HL-60 (cell line): ENCODE measurements around the gene ANO3.

Source experiments
- DNase-seq, 2 experiments: peaks; one replicate each; pipeline ENCODE4 v3.0.0-alpha.2; 2010 to 2020; ENCODE audit warnings: low read depth in 1 of 2, low spot score in 1 of 2
- H3K27ac ChIP-seq: fragments of 250-450 bp; sonication (Bioruptor Pico); replicated peaks from 2 replicates; pipeline ENCODE4 v1.5.1; 2020; ENCODE audit warnings: mild to moderate bottlenecking, moderate library complexity
- H3K27me3 ChIP-seq: fragments of 250-450 bp; sonication (Bioruptor Pico); 2 replicates; pipeline ENCODE4 v1.5.1; 2021; ENCODE audit warnings: mild to moderate bottlenecking, moderate library complexity; ENCODE audit not compliant: insufficient read depth, poor library complexity, severe bottlenecking
- H3K4me3 ChIP-seq: replicated peaks from 2 replicates; pipeline ENCODE4 v1.5.1; 2011; ENCODE audit warnings: mild to moderate bottlenecking, control low read depth, low read length; ENCODE audit not compliant: insufficient read depth
- GABPA ChIP-seq: IDR thresholded peaks from 2 replicates; pipeline ENCODE4 v1.6.1; 2012; ENCODE audit warnings: low read depth
- POLR2AphosphoS5 ChIP-seq: IDR thresholded peaks from 2 replicates; pipeline ENCODE4 v1.6.1; 2012; ENCODE audit warnings: low read depth
- REST ChIP-seq: IDR thresholded peaks from 2 replicates; pipeline ENCODE4 v1.6.1; 2012; ENCODE audit warnings: low read depth; ENCODE audit not compliant: insufficient replicate concordance
- SPI1 ChIP-seq: IDR thresholded peaks from 2 replicates; pipeline ENCODE4 v1.6.1; 2012; ENCODE audit warnings: low read depth, mild to moderate bottlenecking, borderline replicate concordance
- TF ChIP-seq, protein P1 (sequence below): IDR thresholded peaks from one replicate; pipeline ENCODE4 v1.5.1; 2011; ENCODE audit warnings: low read length, control low read depth, inconsistent platforms; ENCODE audit not compliant: insufficient read depth

ANO3 gene

DNA sequence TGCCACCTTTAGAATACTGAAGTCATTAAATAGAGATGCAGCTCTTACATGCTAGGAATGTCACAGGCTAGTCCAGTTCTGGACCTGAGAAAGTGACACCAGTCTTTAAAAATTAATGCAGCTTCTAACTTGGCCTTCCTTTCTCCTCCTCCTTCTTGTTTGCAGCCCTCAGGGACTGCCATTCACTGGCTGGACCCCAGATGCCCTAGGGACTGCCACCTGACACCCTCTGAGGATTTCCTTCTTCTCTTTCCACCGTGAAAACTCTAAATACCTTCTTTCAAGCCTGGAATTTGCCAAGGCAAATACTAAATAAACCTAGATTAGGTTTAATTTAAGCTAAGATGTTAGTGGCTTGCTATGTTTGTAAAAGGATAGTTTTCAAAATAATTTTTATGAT is 161.7 kb downstream of the ANO3 start:
- H3K27ac ChIP-seq, result no peak overlapping the region
- no peak for DNase-seq
- TF ChIP-seq SPI1, result no peak
- TF ChIP-seq REST, result no peak
- no peak for TF ChIP-seq POLR2AphosphoS5
- no peak for TF ChIP-seq GABPA
- TF ChIP-seq, protein P1, sequence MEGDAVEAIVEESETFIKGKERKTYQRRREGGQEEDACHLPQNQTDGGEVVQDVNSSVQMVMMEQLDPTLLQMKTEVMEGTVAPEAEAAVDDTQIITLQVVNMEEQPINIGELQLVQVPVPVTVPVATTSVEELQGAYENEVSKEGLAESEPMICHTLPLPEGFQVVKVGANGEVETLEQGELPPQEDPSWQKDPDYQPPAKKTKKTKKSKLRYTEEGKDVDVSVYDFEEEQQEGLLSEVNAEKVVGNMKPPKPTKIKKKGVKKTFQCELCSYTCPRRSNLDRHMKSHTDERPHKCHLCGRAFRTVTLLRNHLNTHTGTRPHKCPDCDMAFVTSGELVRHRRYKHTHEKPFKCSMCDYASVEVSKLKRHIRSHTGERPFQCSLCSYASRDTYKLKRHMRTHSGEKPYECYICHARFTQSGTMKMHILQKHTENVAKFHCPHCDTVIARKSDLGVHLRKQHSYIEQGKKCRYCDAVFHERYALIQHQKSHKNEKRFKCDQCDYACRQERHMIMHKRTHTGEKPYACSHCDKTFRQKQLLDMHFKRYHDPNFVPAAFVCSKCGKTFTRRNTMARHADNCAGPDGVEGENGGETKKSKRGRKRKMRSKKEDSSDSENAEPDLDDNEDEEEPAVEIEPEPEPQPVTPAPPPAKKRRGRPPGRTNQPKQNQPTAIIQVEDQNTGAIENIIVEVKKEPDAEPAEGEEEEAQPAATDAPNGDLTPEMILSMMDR, result no peak
- H3K4me3 ChIP-seq, result no peak overlapping the region
- no peaks in the 10 kb centered on the region for H3K27me3 ChIP-seq

GRCh38 chr11:26507229-26507628 is 175.3 kb downstream of the ANO3 start:
- TF ChIP-seq, protein P1, result no peak
- TF ChIP-seq POLR2AphosphoS5 (no peak), REST (no peak), GABPA (no peak), SPI1 (no peak)
- Histone ChIP-seq H3K4me3 (no peak overlapping the region), H3K27ac (no peak overlapping the region), H3K27me3 (no peaks in the 10 kb centered on the region)
- no peak for DNase-seq

DNA sequence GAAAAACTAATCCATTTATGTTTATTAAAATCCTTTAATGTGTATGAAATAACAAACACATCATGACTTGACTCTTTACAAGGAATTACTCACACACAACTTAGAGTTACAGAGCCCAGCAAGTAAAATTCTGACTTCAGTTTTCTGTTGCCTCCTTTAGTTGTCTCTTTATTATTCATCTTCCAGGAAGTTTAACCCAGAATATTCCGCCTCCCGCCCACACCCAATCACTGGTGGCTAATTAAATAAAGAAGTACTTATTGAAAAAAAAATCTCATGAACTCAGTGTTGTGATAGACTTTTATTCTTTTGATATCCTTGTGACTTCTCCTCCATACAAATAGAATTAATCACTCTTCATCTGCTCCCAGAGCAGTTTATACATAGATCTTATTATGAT is 178.2 kb downstream of the ANO3 start:
- Histone ChIP-seq H3K4me3 (no peak overlapping the region), H3K27me3 (no peaks in the 10 kb centered on the region), H3K27ac (no peak overlapping the region)
- TF ChIP-seq POLR2AphosphoS5 (no peak), GABPA (no peak), SPI1 (no peak), REST (no peak)
- TF ChIP-seq, protein P1, result no peak
- DNase-seq, result no peak
